GM19395 (cell line): ENCODE results near the gene PLEKHA5.
"Not testable (repeated sequence)": the region's sequence is repeated elsewhere in the genome, so short reads cannot be mapped to it uniquely, and the experiment has no call there.

Experiments
- ATAC-seq: cut with Tn5 transposase; IDR thresholded peaks from one replicate; pipeline ENCODE4 v1.9.1; 2021; ENCODE audit warnings: mild to moderate bottlenecking, moderate library complexity; ENCODE audit not compliant: unreplicated experiment

Gene PLEKHA5, protein sequence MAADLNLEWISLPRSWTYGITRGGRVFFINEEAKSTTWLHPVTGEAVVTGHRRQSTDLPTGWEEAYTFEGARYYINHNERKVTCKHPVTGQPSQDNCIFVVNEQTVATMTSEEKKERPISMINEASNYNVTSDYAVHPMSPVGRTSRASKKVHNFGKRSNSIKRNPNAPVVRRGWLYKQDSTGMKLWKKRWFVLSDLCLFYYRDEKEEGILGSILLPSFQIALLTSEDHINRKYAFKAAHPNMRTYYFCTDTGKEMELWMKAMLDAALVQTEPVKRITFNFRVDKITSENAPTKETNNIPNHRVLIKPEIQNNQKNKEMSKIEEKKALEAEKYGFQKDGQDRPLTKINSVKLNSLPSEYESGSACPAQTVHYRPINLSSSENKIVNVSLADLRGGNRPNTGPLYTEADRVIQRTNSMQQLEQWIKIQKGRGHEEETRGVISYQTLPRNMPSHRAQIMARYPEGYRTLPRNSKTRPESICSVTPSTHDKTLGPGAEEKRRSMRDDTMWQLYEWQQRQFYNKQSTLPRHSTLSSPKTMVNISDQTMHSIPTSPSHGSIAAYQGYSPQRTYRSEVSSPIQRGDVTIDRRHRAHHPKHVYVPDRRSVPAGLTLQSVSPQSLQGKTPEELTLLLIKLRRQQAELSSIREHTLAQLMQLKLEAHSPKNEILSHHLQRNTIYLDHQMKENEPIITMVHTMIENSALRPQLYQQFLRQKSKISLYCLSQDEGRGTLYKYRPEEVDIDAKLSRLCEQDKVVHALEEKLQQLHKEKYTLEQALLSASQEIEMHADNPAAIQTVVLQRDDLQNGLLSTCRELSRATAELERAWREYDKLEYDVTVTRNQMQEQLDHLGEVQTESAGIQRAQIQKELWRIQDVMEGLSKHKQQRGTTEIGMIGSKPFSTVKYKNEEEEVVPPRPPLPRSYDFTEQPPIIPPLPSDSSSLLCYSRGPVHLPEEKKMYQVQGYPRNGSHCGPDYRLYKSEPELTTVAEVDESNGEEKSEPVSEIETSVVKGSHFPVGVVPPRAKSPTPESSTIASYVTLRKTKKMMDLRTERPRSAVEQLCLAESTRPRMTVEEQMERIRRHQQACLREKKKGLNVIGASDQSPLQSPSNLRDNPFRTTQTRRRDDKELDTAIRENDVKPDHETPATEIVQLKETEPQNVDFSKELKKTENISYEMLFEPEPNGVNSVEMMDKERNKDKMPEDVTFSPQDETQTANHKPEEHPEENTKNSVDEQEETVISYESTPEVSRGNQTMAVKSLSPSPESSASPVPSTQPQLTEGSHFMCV

GRCh38 chr12:19129486-19130223, at the start of gene PLEKHA5:
PLEKHA5 (plus strand) TSS chr12:19129733; CDS start chr12:19129800, 67 bp downstream.
- peak; percentile 61 for ATAC-seq

GRCh38 chr12:19080918-19081317, 48.6 kb upstream of the PLEKHA5 start:
- ATAC-seq = no peak

- no peak for ATAC-seq
Measured at GRCh38 chr12:19082365-19082911, 47.1 kb upstream of the PLEKHA5 start.

DNA sequence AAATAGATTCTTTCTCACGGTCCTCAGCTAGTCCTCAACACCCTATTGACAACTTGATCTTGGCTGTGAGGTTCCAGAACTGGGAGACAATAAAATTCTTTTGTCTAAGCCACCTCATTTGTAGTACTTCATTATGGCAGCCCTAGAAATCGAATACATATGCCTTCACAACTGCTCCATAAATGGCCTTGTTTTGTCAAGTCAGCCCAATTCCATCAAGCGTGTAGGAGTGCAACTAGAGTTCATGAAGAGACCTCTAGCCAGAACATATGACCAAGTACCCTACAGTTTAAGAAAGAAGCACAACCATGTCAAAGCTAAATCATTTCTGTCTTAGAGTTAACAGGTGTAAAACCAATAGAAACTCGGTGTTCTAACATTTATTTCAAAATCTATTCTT, 45.0 kb upstream of the PLEKHA5 start:
- ATAC-seq = no peak

DNA sequence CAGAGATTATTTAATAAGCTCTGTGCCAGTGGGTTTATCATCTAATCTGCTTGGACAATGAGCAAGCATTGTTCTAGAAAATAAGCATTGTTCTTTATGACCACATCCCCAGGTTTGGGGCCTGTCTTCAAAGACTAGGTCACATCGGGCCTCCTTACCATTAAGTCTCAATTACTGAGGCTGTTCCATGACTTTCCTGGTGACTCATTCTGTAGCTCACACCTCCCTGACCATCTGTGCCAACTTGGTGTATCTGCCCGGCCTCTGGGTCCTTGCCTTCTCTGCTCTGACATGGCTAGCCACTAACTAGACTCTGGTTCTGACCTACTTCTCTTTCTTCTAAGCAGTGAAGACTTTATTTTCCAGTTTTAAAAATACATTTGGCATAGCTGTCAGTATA, 44.4 kb upstream of the PLEKHA5 start:
- no peak for ATAC-seq

GRCh38 chr12:19088606-19089005, 40.9 kb upstream of the PLEKHA5 start:
- ATAC-seq = no peak

GRCh38 chr12:19092482-19092881, 37.1 kb upstream of the PLEKHA5 start:
- ATAC-seq = not testable (repeated sequence)

DNA sequence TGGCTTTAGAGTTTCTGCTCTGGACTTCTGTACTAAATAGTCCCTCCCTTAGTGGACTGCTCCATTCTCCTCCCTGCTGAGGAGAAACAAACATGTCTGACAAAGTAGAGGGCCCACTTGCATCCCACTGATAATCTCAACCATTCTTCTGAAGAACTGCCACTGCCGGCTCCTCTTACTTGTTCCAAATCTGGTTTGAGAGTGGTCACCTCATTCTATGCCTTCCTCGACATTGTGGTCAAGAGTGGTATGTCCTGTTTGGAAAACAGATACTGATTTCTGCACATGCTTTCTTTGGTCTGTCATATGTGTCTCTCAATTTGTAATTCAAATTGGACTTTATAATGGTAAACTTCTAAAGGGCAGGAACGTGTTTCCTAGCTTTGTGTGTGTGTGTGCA, 36.3 kb upstream of the PLEKHA5 start:
- no peak for ATAC-seq

DNA sequence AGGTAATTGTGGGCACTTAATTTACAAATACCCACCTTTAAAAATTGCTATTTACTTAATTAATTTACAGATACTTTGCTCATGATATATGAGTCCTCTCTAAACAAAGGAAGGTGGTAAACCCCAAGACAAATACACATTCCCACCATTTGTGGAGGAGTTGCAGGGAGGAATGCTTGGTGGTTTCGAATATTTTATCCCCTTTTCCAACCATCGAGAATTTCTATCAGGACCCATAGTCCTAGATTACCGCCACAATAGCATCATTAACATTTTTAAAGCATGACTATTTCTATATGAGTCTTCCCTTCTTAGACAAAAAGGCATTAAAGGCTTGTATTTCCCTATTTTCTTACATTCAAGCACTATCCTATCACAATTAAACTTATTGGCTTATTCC, 34.2 kb upstream of the PLEKHA5 start:
- no peak for ATAC-seq

DNA sequence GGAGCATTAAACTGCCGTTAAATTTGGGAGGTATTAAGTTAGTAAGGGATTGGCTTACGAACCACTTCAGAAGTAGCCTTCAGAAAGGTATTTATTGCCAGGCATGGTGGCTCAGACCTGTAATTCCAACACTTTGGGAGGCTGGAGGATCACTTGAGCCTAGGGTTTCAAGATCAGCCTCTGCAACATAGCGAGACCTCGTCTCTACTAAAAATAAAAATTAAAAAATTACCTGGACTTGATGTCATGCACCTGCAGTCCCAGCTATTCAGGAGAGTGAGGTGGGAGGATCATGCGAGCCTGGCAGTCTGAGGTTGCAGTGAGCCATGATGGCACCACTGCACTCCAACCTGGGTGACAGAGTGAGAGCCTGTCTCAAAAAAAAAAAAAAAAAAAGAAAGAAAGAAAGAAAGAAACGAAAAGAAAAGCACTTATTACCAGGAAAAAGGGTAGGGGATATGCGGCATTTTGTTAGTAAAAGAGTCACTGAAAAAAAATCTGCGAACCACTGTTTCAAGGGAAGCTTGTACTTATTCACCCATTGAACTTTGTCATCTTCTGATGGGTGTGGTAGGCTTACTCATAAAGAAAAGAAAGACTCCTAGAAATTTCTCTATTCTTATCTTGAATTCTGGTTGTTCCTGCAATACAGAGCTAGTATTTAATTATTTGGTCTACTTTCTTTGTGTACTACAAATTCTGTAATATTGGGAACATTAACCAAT, 33.6 kb upstream of the PLEKHA5 start:
- no peak for ATAC-seq

- ATAC-seq = no peak
Measured at GRCh38 chr12:19105463-19105862, 24.1 kb upstream of the PLEKHA5 start.

DNA sequence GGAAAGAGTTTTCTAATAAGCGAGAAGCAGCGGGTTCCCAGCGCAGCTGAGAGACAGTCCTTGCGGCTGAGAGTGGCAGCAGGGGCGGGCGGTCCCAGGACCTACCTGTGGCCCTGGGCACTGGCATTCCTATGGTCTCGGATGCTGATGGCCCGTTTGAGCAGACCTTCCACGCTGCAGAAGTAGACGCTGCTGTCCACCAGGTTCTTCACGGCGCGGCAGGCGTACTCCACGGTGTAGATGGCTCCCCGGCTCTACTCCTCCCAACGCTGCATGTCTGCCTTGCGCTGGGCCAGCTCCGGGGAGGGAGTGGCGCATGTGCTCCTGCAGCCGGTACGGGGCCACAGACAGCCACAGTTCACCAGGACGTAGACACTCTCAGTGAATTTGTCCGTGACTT, 21.8 kb upstream of the PLEKHA5 start:
- no peak for ATAC-seq

GRCh38 chr12:19110221-19110940, 19.2 kb upstream of the PLEKHA5 start:
- ATAC-seq = no peak

GRCh38 chr12:19113464-19113863, 16.1 kb upstream of the PLEKHA5 start:
- no peak for ATAC-seq

DNA sequence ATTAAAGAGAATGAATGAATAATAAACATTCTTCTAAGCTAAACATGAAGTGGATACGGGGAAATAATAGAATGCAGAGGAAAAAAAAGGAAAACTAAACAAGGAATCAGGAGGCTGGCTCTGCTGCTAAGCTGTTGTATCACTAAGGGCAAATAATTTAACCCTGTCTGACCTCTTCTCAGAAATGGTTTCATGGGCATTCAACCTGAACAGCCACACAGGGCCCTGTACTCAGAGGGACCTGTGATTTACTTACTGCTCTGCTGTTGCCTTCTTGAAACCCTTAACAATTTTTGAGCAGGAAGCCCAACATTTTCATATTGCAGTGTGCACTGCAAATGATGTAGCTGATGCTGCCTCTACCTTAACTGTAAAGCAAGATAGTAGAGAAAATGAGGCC, 14.2 kb upstream of the PLEKHA5 start:
- ATAC-seq = no peak

- no peak for ATAC-seq
Measured at GRCh38 chr12:19119440-19119839, 10.1 kb upstream of the PLEKHA5 start.

- ATAC-seq = no peak
Measured at GRCh38 chr12:19120795-19121194, 8.7 kb upstream of the PLEKHA5 start.

DNA sequence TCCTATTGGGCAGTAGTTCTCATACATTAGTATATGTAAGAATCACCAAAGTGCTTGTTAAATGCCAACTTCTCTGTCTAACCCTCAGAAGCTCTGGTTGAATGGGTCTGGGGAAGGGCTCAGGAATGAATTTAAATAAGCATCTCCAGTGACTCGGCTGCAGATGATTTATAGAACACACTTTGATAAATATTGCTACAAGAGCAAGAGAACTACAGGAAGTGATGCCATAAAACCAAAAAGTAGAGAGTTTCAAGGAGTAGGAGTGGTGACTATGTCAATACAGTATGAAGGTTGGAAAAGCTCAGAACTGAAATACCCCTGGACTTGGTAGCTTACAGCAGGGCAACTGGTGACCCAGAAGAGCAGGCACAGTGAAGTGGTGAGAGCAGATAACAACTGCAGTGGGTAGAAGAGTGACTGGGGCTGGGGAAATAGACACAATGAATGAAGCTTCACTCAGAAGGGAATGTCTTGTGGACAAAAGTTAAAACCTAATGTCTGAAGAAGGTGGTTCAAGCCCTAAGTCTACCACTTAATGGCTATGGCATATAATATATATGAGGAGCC, 8.0 kb upstream of the PLEKHA5 start:
- ATAC-seq = no peak

DNA sequence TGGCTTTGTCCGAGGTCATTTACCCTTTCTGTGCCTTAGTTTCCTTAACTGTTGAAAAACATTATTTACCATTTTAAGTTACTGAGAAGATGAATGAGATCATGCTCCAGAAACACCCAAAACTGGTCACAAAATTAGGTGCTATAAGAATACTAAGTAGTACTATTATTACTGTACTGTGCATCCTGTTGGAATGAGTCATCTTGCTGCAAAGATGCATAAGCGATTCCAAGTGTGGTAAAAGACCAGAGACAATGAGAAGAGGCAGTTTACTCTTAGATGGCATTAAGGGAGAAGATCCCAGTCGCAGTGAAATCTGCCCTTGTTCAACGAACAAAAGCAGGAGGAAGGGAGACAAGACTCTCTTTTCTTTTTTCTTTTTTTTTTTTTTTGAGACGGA, 4.2 kb upstream of the PLEKHA5 start:
- no peak for ATAC-seq
